HG03139 (cell line): ENCODE data around the gene TARBP2.
"Not testable (repeated sequence)": the region's sequence is repeated elsewhere in the genome, so short reads cannot be mapped to it uniquely, and the experiment has no call there.

Experiments
- ATAC-seq: cut with Tn5 transposase; IDR thresholded peaks from one replicate; pipeline ENCODE4 v1.9.1; 2021; ENCODE audit not compliant: unreplicated experiment

TARBP2 gene

DNA sequence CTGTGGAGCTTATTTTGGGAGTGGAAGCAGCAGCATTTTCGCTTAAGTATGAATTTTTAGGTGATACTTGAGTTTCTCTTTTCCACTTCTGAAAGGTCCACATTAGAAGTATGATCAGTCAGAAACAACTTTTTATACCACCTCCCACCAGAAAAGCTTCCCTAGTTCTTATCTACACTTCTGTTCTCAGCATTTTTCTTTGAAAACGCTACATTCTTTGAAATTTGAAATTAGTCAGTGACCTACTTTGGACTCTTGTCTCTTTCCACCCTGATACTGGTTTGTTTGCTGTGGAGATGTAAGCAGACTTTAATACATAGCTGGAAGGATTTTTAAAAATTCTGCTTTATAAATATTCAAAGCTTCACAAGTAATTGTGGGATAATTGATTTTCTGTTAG is 27.0 kb upstream of the TARBP2 start:
- ATAC-seq, result no peak

DNA sequence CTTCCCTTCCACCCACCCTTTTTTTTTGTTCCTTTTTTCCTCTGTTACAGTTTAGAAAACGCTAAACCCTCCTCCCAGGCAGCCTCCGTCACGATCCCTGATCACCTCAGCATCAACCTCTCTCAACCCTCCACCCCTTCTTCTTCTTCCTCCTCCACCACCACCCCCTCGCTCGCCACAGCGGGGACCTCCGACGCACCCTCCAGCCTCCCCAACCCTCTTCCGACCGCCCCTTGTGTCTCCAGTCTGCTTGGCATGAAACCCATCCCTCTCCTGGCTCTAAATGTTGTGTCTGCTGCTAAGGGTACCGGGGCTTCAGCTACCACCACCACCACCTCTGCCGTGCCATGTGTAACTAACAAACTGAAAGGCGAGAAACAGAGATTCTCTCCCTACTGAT is 26.3 kb upstream of the TARBP2 start:
- no peak for ATAC-seq

DNA sequence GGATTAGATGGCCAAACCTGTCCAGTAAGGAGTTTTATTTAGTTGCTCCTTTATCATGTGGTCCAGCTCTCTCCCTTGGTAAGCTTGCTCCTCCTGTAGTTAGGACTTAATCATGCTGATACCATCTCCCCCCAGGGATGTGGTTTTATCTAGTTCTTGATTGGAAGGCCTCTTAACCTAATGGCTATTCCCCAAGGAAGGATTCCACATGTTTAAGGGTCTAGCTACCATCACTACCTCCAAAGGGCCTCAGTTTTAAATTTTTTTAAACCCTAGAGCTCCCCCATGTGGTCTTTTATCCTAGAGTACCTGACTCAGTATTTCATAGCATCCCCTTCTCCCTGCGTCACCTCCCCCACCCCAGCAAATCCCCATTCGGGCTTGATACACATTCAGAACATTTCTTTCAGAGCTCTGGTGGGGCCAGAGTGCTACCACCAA is 24.3 kb upstream of the TARBP2 start:
- ATAC-seq, result no peak

DNA sequence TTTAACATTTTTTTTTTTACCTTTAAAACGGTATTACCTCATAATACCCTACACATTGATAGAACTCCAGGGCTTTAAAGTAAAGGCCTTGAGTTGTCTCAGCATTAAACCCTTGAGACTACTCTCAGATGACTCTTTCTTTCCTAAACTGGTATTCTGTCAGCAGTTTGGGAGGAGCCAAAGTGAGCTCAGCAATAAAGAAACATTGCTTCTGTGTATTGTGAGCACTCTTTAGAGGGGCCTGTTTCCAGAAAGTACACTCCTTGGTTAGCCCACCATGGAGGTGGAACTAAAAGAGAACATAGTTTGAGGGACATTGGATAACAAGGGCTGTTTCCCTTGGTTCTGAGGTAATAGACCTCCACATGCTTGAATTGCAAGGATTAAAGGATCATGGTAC is 22.2 kb upstream of the TARBP2 start:
- ATAC-seq, result no peak

DNA sequence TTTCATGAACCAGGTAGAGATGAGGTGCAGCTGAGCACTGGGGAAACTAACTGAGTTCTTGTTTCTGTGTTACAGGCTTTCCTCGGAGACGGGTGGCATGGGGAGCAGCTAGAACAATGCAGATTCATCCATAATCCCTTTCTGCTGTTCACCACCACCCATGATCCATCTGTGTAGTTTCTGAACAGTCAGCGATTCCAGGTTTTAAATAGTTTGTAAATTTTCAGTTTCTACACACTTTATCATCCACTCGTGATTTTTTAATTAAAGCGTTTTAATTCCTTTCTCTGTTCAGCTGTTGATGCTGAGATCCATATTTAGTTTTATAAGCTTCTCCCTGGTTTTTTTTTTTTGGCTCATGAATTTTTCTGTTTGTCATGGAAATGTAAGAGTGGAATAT is 21.8 kb upstream of the TARBP2 start:
- ATAC-seq, result no peak

DNA sequence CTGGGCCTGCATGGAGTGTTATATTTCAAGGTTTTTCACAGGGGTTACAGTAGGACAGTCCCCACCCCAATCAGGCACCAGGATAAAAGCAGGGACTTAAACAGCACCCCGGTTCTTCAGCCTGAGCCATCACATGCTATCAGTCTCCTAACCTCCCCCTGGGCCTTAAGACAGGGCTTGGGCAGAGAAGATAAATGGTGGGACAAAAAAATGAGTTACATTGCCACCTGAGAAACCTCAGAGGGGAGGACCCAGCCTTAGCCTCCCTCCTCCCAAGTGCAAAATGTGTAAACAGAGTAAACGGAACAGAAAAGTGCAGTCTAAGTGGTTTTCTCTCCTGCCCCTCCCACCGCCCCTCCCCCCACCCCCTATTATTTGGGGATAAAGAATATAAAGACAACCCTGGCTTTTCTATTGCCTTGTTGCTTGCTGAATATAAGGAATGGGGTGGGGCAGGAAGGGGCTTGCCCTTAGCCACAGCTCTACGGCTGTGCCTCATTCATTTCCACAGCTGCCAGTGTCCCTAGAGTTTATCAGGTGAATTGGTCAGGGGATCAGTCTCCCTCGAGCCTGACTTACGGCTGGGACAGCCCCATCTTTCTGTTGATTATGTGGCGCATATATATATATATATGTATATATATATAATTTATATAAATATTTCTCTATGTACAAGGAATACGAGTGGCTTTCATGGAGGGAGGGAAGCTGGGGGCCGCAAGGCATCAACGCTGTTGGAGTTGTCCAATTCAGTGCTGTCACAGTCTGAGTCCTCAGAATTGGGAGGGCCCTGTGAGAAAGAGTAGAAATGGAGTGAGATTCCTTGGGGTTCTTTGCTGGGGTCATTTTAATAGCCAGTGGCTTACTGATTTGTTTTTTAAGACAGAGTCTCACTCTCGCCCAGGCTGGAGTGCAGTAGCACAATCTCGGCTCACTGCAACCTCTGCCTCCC is 20.3 kb upstream of the TARBP2 start:
- ATAC-seq, result no peak

DNA sequence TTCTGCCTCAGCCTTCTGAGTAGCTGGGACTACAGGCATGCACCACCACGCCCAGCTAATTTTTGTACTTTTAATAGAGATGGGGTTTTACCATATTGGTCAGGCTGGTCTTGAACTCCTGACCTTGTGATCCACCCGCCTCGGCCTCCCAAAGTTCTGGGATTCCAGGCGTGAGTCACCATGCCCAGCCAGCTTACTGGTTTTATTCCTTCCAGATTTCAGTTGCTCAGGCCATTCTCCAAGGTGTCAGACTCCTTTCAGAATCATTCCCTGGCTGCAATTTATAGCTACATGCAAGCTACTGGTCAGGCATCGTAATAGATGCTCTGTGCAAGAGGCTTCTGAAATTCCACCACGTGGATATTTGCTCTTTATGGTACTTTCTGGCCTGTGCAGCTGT is 19.6 kb upstream of the TARBP2 start:
- not testable (repeated sequence) for ATAC-seq

DNA sequence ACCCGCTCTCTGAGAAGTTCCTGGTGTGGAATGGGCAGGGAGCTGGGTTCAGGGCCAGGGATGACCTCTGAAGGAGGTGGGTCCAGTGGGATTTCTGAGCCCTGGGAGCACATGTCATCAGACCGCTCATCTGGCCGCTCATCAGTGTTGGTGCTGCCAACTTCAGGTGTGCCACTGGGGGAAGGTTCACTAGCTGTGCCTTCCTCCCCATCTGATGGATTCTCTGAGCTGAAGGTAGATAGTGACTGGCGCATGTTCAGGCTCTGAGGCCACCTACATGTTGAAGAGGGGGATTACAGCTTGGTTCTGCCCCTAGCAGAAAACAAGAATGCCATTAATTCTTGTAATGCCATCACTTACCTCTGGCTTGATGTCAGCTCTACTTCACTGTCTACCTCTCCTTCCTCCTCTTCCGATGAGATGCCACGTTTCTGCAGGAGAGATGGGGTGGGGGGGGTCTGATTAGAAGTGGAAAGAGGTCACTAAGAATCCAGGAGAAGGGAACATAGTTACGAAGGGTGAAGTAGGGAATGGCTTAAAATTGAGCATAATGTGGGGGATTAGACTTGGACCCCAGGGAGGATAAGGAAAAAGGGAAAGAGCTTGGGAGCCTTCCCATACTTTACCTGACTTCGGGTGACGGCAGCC is 19.0 kb upstream of the TARBP2 start:
- ATAC-seq, result no peak

DNA sequence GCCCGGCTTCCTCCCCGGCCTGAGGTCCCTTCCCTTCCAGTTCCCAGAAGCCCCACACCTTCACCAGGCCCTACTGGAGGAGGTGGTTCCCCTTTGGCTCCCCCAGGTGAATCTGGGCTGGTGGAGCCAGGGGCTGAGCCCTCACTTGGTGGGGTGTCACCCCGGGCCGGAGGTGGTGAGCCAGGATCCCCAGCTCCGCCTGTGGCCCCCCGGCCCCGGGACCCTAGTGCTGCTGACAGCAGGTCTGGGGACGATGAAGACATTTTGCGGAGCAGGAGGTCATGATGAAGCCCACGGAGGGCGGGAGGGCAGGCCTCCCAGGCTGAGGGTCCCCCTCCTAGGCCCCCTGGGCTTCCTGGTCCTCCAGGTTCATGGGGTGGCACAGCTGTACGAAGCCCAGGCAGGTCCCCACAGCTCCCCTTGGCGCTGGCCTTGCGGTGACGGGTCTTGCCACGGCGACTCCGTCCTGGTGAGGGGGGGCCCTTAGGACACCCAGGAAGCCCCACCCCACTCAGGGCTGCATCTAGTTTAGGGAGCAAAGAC is 18.4 kb upstream of the TARBP2 start:
- no peak for ATAC-seq

DNA sequence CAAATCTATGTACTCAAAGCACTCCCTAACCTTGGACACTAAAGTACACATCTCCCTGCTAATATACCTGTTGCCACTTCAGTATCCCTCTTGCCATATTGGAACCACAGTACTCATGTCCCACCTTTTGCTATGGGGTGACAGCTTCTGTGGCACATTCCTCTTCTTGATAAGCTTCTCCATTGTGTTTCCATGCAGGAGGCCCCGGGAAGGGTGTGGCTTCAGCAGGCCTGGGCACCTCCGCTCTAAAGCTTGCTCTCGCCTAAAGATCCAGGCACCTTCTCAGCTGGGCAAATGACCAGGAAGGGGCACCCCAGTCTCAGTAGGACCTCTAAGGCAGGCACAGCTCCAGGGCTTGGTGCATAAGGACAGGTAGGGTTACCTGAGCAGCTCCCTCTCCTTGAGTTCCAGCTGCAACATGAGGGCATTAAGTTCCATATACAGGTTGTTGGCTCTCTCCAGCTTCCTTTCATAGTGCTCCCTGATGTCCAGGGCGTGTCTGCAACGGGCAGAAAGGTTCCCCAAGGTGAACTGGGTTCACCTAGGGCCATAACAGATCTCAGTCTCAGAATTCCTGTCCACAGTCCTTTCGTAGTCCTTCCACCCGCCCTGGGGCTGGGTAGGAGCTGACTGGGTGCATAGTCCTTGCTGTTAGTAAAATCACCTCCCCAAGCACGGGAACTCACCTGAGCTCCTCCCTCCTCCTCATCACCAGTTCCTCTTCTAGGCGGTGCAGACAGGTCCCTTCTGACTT is 17.7 kb upstream of the TARBP2 start:
- no peak for ATAC-seq

DNA sequence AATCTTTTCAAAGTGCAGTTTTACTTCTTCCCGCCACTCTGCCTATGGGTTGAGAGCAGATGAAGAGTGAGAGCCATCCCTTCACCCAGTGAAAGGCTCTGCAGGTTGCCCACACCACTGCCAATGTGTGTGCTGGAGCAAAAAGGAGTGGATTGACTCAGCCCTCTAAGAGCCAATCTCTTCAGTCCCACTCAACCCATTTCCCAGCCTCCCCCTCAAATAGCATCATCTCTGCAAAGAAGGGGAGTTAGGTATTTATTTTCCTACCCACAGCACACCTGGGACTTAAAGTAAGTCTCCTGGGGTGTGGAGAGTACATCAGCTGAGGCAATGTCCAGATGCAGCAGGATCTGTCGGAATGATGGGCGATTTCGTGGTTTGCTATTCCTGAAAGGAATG is 17.1 kb upstream of the TARBP2 start:
- ATAC-seq, result no peak

DNA sequence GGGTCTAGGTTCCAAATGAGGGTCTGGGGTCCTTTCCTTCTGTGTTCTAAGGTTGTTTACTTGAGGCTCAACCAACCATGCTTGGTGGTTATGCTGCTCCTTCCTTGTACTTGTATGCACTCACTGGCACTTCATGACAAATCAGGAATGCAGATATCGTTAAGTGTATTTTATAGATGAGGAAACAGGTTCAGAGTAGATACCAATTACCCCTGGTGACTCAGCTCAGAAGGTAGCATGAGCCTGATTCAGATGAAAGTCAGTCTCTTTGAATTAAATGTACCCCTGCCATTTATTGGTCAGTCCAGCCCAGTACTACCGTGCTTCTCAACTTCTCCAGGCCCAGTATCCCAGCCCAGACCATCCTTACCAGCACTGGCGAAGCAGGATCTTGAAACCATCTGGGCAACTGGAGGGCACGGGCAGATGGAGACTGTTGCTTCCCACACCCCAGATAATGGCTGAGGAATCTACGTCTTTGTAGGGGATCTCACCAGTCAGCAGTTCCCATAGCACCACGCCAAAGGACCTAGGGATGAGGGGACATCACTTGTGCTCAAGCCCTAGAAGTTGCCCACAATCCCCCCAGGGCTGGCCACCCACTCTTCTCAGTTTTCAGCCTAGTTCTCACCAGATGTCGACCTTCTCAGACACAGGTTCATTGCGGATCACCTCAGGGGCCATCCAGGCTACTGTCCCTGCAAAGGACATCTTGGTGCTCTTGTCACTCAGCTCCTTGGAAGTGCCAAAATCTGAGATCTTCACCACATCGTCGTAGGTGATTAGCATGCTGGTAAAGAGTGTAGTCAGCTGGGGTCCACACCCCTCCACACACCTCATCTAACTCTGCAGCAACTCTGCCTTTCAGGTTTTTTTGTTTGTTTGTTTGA is 16.2 kb upstream of the TARBP2 start:
- ATAC-seq, result no peak

DNA sequence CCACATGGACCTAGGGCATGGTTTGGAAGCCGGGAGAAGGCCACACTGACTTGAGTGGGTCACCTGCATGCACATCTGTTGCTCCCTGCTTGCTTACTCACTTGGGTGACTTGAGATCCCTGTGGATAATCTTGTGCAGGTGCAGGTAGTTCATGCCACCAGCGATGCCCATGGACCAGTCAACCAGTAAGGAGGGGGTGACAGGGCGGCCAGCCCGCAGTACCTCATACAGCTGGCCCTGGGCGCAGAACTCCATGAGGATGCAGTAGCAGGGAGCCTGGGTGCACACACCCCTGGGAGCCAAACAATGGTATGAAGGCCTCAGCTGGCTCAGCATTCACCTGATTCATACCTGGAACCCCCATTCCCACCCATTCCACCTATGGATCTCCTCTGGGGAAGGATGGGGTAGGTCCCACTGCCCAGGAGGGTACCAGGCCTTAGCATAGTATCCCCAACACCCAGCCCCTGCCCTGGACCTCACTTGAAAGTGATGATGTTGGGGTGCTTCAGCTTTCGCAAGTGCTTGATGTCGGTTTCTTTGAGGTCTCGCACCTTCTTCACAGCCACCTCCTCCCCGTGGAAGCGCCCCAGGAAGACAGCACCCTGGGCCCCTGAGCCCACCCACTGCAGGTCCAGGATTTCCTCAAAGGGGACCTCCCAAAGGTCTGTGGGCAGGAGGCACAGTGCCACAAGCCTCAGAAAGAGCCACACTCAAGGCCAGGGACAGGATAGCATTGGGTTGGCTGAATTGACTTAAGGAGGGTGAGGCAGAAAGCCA is 14.9 kb upstream of the TARBP2 start:
- ATAC-seq, result no peak

DNA sequence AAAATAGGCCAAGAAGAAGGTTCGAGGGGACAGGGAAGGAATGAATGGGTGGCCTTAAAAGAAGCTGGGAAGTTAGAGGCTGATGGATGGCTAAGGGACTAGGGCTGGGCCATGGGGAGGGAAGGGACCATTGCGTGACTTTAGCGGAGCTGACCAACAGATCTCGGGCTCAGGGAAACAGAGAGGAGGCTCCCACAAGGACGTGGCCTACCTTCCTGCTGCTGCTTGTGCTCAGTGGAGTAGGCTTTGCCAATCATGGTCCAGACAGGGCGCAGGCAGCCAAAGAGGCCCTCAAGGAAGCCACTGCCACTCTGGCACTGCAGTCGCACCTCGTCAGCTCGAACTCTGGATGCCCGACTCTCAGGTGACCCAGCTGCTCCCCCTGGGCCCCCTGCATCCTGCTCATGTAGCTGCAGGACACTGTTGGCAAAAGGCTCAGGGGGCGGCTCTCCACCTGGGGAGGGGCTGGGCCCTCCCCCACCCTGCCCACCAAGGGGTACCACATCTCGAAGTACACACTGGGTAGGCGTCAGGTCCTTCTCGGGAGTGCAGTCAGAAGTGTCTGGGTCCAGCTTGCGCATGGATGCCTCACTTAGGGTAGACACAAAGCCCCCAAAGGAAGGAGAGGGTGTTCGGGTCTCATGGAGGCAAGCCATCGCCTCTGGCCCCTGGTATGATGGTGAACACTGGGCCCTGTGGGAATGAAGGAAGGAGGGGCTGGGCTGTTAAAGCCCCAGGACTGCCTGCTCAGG is 14.2 kb upstream of the TARBP2 start:
- no peak for ATAC-seq

DNA sequence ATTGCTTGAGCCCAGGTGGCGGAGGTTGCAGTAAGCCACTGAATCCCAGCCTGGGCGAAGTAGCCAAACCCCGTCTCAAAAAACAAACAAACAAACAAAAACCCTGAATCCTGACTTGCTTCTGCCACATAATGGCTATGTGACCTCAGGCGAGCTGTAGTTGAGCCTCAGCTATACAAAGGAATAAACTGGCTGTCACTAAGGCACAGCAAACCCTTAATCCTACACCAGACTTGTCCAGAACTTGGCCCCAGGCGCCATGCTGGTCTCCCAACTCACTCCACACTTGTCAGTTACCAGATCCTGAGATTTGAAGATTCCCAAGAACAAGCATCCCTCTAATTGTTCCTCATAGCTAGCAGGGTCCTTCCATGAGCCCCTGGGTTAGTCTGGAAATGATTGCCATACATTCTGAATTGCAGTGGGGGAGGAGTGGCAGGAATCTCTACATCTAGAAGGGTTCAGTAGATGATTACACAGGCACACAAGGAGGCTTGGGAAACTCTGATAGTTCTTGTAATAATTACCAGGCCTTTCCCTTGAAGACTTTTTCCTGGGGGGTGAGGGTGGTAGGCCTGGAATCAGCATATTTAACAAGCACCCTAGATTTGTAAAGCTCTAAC is 11.7 kb upstream of the TARBP2 start:
- no peak for ATAC-seq

DNA sequence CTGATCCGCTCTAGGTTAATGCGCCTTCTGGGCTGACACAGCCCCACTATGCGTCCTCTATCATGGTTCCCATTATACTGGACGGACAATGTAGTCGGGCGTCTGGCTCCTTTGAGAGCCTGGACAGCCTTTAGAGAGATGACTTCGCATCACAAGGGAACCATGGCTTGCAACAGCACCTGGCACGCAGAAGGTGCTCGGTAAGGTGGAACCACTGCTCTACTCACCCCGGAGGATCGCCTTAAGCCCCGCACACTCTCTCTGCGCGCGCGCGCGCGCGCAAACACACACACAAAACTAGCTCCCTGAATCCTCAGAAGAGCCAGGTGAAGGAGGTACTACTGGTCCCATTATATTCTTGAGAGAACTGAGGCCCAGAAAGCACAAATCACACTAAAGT is 8.9 kb upstream of the TARBP2 start:
- ATAC-seq, result no peak

DNA sequence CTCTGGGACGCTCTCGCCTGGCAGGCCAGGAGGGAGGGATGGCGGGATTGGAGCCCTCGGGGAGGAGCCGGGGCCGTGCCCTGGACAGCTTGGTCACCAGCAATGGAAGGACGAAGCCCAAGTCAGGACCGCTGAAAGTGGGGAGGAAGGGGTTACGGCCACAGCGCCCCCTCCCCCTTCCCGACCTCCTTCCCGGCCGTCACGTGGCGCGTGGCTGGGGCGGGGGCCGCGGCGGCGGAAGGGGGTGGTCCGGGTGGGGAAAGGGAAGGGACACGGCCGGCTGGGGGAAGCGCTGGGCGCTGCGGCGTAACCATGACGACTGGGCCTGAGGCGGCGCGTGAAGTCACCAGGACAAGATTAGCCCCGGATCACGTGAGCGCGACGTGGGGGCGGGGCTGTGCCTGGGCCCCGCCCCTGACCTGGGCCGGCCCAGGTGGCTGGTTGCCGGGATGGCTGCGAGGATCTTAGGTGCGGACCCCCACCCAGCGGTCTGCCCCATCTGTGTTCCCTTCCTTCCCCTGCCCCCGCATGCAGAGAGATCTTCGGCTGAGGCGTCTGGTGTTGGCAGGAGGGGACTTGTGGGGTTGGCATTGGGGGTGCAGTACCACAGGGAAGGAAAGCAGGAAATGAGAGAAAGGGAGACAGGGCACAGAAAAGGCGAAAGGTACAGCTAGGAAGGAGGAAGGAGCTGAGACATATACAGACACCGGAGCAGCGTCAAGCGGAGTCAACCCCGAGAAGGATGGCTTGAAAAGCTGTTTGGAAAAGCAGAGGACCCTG is 8.1 kb upstream of the TARBP2 start:
- ATAC-seq, result peak; percentile 92
